Stimulated activated CD4-positive, alpha-beta T cell treated with anti-CD3 and anti-CD28 coated beads, Interleukin-1b, Interleukin-23, amount 100 ng/mL, for 4 hours (primary cell): Measurements from ENCODE around the gene GRAMD2A.
A peak's percentile ranks its signal among the peaks of the same experiment; 100 is the strongest.

Experiments
- DNase-seq, 2 donors: peaks; one replicate each; pipeline ENCODE4 v3.0.0-alpha.2; 2020; ENCODE audit warnings: low read depth in 2 of 2

Gene GRAMD2A

DNA sequence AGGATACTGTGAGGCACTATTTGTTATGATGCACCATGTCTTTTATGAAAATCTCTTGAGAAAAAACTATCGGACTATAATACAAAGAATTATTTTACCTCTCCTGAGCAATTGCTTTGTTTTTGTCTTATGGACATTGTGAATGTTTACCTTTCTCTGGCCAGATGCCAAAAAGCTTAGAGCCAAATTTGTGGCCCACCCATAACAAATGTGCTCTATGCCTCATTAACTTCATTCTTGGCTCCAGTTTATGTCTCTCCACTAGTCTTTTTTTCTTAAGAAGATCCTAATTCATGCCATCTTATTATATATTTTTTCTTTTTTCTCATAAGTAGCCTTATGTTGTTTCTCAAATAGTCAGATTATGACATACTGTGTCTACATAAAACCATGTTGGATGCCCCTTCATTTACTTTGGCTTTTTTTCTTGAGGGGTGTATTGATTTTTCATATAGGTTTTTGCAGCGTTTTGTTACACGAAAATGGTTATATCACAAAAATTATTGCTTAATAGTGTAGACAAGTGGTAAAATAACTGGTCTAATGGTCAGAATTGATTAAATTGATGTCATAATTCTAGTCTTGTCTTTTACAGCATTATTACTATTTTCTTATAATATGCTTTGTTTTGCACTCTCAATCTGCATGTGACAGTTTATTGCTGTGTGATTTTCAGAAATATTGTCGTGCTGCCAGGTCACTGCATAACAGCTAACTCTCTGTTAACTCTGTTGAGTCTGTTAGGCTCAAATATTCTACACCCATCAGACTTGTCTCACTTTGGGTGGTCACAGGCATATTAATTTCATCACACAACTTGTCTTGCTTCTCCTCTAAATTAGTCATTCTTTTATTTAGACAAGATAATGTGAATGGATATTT is 61.2 kb downstream of the GRAMD2A start:
- no peak for DNase-seq

GRCh38 chr15:72135719-72136118 is 61.9 kb downstream of the GRAMD2A start:
- DNase-seq: no peak

GRCh38 chr15:72133211-72133610 is 64.4 kb downstream of the GRAMD2A start:
- DNase-seq: no peak

- DNase-seq: no peak
Observed at GRCh38 chr15:72131922-72132321, 65.7 kb downstream of the GRAMD2A start.

DNA sequence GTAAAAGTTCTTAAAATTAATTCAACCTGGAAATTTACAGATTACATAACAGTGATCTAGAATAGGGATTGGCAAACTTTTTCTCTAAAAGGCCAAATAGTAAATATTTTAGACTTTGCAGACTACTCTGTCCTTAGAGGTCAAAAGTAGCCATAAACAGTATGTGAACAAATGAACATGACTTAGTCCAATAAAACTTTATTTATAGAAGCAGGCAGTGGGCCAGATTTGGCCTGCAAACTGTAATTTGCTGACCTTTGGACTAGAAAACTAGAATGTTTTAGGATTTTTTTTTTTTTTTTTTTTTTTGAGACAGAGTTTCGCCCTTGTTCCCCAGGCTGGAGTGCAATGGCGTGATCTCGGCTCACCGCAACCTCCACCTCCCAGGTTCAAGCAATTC is 67.3 kb downstream of the GRAMD2A start:
- DNase-seq: no peak

- DNase-seq: no peak
Observed at GRCh38 chr15:72128359-72128758, 69.2 kb downstream of the GRAMD2A start.

DNA sequence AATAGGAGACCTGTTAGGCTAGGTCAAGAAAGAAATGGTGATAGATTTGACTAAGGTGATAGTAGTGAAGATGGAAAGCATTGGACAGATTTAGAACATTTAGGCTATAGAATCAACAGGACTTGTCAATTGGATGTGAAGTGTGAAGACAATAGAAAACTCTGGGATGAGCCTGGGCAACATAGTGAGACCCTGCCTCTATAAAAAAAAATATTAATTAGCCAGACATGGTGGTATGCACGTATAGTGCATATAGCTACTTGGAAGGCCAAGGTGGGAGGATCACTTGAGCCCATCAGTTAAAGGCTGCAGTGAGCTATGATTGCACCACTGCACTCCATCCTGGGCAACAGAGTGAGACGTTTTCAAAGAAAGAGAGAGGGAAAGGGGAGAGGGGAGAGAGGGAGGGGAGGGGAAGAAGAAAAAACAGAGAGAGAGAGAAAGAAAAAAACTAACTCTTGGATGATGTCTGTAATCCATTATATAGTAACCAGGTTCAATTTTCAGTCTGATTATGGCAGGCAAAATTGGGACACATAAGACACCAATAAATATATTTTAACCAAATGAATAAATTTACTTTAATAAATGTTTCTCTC is 69.8 kb downstream of the GRAMD2A start:
- no peak for DNase-seq

- DNase-seq: no peak
Observed at GRCh38 chr15:72124218-72124617, 73.4 kb downstream of the GRAMD2A start.

GRCh38 chr15:72118017-72118978 is 79.3 kb downstream of the GRAMD2A start, which contains the start of the genes MYO9A and SENP8:
TSS of gene MYO9A (minus strand) at chr15:72118150. CDS start at chr15:72046563, 71,587 bp downstream.
TSS of gene SENP8 (plus strand) at chr15:72118403. CDS start at chr15:72139624, 21,221 bp downstream.
- peak; percentile 99 to 100 for DNase-seq

DNA sequence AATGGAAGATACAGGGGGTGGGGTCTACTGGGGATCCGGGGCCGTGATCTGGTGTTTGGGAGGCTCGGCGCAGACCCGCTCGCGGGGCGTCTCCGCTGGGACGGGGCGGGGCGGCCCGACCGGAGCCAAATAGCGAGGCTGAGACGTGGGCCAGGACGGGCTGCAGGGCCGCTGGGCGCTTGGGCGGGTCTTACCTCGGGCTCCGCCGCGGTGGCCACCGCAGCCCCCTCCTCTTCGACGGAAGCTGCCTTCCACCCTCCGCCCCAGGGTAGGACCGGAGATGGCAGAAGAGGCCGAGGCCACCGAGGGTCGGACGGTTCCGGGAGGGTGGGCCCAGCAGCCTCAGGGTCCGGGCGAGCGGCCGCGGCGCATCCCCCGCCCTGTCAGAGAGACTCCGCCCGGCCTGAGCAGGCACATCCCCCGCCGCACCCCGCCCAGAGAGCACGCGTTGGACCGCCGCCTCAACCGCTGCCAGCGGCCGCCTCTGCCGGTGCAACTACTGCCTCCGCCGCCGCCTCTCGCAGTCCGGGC is 80.0 kb downstream of the GRAMD2A start:
- DNase-seq: peak; percentile 24 to 61

- peak in 1 of 2 donors; percentile 5 for DNase-seq
Observed at GRCh38 chr15:72116731-72117485, 80.7 kb downstream of the GRAMD2A start.

- DNase-seq: no peak
Observed at GRCh38 chr15:72113347-72114031, 84.1 kb downstream of the GRAMD2A start.

- no peak for DNase-seq
Observed at GRCh38 chr15:72112805-72113204, 84.8 kb downstream of the GRAMD2A start.

- DNase-seq: no peak
Observed at GRCh38 chr15:72112116-72112515, 85.5 kb downstream of the GRAMD2A start.

DNA sequence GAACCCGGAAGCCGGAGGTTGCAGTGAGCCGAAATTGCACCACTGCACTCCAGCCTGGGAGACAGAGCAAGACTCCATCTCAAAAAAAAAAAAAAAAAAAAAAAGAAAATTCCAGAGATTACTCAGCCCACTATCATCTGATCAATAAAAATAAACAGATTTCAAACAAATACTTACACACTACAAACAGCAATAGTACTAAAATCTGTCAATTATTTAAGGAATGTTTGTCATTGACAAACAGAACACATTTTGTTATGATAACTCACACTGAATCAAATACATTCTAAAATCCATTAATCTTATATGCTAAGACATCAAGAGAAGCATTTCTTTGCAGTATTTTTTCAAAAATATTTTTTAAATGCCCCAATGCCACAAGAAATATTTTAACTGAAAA is 87.2 kb downstream of the GRAMD2A start:
- DNase-seq: no peak
